GM18951 (cell line): ENCODE data around the gene ADAM8.

Experiments used
- POLR2A ChIP-seq: IDR thresholded peaks from 4 replicates; pipeline ENCODE4 v1.6.1; 2011; ENCODE audit warnings: mild to moderate bottlenecking; ENCODE audit not compliant: insufficient read length, insufficient read depth; ENCODE audit errors: extremely low read depth
- in situ Hi-C: fragments of 300-500 bp; cut with MboI; formaldehyde crosslinking; loops from one replicate; pipeline ENCODE4 v1.12.0; 2022; ENCODE audit warnings: low sequenced_read_pairs, mixed read lengths, inconsistent platforms; ENCODE audit not compliant: unreplicated experiment

Gene ADAM8

GRCh38 chr10:133299738-133300137 lies 23.1 kb upstream of the ADAM8 start:
- no peak for TF ChIP-seq POLR2A
- in situ Hi-C loops: no loop called here

DNA sequence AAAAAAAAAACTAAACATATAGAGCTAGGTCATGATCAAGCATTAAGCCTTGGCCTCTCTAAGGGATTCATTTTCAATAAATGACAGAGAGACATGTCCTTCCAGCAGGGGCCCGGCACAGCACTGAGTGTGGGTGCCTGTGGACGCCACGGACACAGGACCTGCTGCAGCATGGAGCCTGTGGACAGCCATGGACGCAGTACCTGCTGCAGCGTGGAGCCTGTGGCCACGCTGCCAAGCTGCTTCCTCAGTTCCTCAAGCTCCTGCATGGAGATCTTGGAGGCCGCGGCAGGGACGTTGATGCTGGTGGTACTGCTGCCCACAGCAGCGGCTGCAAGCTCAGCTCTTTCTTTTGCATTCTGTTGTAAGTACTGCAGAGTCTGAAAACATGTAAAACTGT lies 22.6 kb upstream of the ADAM8 start:
- TF ChIP-seq POLR2A: no peak
- in situ Hi-C loops: no loop called here

DNA sequence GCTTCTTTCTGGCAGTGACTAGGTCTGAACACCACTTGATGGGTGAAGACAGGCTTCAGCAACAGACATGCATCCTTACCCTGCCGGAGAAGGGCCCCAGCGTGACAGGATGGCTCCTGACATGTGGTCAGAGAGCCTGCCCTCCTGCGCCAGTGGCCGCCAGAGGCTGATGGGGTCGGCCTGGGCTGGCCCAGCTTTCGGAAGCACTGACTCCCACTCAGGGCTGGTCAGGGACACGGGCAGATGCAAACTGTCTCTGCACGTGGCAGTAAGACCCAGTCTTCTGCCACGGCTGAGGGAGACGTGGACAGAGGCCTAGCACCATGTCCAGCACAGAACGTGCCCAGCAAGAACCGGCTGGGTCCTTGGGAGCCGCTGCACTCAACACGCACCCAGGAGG lies 21.8 kb upstream of the ADAM8 start:
- in situ Hi-C loops: no loop called here
- TF ChIP-seq POLR2A: no peak

DNA sequence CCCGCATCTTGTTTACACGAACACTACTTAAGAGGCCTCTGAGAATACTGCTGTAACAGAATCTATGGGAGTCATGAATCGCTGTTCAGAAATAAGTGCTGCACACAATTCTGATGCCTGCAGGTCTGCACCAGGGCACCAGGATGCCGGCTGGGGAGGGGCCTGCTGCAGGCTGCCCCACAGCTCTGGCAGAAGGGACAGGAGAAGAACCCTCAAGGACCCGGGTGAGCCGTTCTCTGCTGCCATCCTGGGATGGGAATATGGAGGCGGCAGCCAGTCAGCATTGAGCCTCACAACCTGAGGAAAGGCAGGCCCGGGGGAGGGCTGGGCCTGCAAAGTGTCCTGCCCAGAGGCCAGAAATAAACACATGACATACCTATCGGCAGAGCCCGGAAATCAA lies 20.8 kb upstream of the ADAM8 start:
- in situ Hi-C loops: no loop called here
- TF ChIP-seq POLR2A: no peak

GRCh38 chr10:133295426-133296320 lies 19.0 kb upstream of the ADAM8 start:
- no peak for TF ChIP-seq POLR2A
- in situ Hi-C loops: no loop called here

DNA sequence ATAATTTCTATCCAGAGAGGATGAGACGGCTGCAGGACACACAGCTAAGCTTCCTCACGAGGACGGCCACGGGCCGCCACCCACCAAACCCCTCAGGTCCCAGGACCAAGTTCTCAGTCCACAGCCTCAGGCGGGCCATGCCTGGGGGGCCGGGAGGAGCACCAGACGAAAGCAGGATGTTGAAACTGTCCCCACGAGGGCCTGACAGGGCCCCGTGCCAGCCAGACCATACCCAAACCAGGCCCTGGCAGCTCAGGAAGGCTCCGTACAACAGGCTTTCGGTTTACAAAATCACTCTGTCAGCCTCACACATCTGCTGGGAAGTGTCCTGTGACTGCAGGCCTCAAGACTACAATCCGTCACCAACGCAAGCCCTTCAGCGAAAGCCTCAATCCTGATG lies 17.5 kb upstream of the ADAM8 start:
- in situ Hi-C loops: no loop called here
- no peak for TF ChIP-seq POLR2A

- in situ Hi-C loops: no loop called here
- TF ChIP-seq POLR2A: no peak
Observed at GRCh38 chr10:133293810-133294119, 17.1 kb upstream of the ADAM8 start.

DNA sequence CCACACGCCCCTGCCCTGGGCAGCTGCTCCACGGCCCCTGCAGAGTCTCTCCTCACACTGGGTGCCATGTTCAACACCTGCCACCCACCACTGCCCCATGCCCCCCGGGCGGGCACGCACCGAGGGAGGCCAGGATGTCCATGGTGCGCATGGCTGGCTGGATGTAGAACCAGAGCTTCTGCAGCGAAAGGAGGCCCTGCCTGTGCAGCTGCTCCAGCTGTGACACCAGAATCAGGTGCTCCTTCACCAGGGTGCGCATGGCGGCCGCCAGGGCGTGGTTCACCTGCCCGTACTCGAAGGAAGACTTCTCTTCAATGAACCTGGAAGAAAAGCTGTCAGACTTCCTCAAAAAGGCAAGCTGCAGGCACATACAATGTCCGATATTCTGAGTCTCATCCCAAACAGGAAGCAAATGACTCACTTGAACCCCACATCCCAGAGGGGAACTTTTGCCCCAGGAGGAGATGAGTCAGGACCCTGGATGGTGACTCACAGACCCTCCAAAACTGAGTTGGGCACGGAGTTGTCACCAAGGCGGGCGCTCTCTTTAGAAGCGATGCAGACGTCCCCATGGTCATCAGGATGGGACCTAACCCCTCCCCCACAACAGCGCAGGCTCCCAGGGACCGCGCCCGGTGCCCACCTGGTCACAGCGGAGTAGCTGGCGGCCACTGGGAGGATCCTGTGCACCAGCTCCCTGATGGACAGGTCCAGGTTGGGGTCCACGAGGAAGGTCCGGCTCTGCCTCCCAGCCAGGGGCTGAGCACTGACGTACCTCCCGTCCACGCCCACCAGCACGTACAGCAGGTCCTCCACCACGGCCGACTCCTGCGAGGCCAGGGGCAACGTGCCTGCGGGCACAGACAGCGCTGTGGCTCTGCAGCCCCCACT lies 16.5 kb upstream of the ADAM8 start:
- TF ChIP-seq POLR2A: no peak
- in situ Hi-C loops: no loop called here

GRCh38 chr10:133289761-133290160 lies 13.1 kb upstream of the ADAM8 start:
- no peak for TF ChIP-seq POLR2A
- in situ Hi-C loops: no loop called here

- no peak for TF ChIP-seq POLR2A
- in situ Hi-C loops: no loop called here
Observed at GRCh38 chr10:133287832-133288500, 11.3 kb upstream of the ADAM8 start.

- in situ Hi-C loops: no loop called here
- no peak for TF ChIP-seq POLR2A
Observed at GRCh38 chr10:133286366-133286765, 9.7 kb upstream of the ADAM8 start.

GRCh38 chr10:133285217-133285616 lies 8.5 kb upstream of the ADAM8 start:
- in situ Hi-C loops: no loop called here
- no peak for TF ChIP-seq POLR2A

GRCh38 chr10:133283931-133284330 lies 7.3 kb upstream of the ADAM8 start:
- TF ChIP-seq POLR2A: no peak
- in situ Hi-C loops: no loop called here
